ENCODE measurements around the gene IL31. TPM values are rescaled to one million over a fixed set of nuclear protein-coding genes. Genes with fewer than 3 reads are reported as not detected.

Gene IL31
- total RNA-seq, 1 donor, result not detected

DNA sequence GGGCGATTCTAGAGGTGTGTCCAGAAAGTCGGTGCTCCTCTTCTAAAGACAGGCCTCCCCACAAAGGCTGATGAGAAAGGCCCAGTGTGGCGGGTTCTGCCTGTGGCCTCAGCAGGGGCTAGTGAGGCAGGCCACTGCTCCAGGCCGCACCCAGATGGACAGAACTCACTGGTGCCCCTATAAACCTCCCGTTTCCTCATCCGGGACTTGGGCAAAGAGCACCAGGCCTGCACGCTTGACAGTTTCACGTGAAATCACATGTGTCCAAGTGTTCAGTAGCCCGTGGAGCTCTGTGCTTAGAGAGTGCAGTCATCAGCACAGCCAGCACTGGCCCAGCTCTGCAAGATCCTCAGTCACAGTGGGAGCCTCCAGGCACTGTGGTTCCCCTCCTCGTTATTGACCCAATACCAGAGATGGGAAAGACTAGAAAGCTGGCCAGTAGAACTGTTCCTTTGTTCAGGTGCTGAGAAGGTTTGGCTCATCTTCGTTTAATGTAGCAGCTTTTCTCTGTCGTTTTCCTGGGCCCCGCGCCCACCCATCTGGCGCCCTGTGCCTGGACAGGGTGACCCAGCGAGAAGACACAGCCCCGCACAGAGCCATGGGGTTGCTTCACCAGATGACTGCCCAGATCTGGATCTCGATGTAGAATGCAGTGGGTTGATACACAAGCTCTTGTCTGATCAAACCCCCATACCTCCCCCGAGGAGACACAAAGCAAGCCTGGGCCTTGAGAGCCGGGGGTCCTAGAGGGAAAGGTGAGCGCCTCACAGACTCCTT, 26.3 kb downstream of the IL31 start:
- no peaks in the 10 kb centered on the region for H3K27me3 ChIP-seq (ENCODE audit: insufficient read depth, low read length)
- H3K4me3 ChIP-seq (ENCODE audit: low read length), result no peak overlapping the region
- H3K4me1 ChIP-seq (ENCODE audit: insufficient read depth, low read length), result no peaks in the 10 kb centered on the region
- H3K9me3 ChIP-seq (ENCODE audit: low read depth, low read length), result no peaks in the 10 kb centered on the region

DNA sequence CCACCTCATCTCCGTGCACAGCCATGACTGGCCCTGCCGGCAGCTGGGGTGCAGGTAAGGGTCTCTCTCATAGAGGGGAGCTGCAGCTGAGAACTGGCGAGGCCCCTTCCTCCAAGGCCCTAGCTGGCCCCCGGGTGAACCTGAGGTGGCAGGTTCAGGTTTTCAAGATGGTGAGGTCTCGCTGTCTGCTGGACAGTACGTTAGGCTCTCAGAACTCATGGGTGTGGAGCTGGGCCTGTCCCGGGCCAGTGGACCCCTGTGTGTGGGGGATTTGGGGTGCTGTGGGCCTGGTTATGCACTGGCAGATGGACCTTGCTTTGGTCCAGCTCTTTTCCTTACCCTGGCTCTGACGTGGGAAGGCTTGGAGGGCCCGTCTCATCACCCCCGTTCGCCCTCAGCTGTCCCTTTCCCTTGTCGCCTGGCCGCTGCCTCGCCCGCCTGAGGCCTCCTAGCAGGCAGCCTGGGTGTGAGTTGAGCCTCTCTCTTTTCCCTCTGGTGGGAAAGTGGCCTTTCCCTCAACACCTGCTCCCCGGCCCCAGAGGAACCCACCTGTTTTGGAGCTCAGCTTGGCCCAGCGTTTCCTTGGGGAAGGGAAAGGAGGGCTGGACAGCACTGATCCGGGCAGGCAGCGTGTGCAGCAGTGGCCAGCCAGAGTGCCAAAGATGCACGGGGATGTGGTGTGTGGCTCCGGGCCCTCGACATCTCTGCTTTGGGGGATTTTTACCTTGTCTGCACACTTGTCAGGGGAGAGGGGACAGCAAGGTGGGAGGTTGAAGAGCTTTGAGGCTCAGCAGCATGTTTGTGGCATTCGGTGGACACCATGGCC, 28.3 kb downstream of the IL31 start:
- no peaks in the 10 kb centered on the region for H3K4me1 ChIP-seq (ENCODE audit: insufficient read depth, low read length)
- H3K27me3 ChIP-seq (ENCODE audit: insufficient read depth, low read length), result no peaks in the 10 kb centered on the region
- H3K9me3 ChIP-seq (ENCODE audit: low read depth, low read length), result no peaks in the 10 kb centered on the region
- H3K4me3 ChIP-seq (ENCODE audit: low read length), result no peak overlapping the region

DNA sequence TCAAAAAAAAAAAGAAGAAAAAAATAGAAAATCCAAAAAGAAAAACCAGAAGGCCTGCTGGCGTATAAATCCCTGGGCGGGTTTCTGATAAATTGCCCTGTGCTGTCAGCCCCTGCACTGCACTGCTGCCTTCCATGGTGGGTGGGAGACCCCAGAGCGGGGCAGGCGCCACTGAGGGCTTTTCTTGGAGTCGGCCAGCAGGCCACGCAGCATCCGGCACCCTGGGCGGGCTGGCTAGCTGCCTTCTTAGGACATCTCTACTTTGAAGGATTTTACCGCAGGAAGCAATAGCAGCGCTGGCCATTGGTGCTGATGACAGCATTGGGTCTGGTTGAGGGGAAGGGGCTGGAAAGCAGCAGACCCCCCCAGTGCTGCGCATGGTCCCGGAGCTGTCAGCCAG, 29.1 kb downstream of the IL31 start:
- Histone ChIP-seq H3K4me3 (ENCODE audit: low read length) (no peak overlapping the region), H3K9me3 (ENCODE audit: low read depth, low read length) (no peaks in the 10 kb centered on the region), H3K4me1 (ENCODE audit: insufficient read depth, low read length) (no peaks in the 10 kb centered on the region), H3K27me3 (ENCODE audit: insufficient read depth, low read length) (no peaks in the 10 kb centered on the region)

DNA sequence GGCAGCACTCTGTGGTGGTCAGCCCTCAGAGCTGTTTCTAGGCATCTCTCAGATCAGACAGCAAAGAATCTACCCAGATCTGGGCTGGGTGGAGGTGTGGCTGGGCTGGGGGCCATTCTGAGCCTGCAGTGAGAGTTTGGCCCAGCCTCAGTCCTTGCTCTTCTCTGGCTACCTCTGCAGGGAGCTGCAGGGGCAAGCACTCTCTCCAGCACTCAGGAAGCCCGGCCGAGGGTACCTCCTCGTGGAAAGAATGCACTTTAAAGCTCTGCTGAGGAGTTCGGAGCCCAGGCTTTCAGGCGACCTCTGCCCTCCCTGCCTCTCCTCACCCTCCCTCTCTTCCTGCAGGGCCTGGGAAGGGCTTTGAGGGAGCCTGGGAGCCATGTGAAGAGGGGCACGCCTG, 31.2 kb downstream of the IL31 start:
- no peaks in the 10 kb centered on the region for H3K9me3 ChIP-seq (ENCODE audit: low read depth, low read length)
- no peaks in the 10 kb centered on the region for H3K27me3 ChIP-seq (ENCODE audit: insufficient read depth, low read length)
- no peak overlapping the region for H3K4me3 ChIP-seq (ENCODE audit: low read length)
- no peaks in the 10 kb centered on the region for H3K4me1 ChIP-seq (ENCODE audit: insufficient read depth, low read length)

DNA sequence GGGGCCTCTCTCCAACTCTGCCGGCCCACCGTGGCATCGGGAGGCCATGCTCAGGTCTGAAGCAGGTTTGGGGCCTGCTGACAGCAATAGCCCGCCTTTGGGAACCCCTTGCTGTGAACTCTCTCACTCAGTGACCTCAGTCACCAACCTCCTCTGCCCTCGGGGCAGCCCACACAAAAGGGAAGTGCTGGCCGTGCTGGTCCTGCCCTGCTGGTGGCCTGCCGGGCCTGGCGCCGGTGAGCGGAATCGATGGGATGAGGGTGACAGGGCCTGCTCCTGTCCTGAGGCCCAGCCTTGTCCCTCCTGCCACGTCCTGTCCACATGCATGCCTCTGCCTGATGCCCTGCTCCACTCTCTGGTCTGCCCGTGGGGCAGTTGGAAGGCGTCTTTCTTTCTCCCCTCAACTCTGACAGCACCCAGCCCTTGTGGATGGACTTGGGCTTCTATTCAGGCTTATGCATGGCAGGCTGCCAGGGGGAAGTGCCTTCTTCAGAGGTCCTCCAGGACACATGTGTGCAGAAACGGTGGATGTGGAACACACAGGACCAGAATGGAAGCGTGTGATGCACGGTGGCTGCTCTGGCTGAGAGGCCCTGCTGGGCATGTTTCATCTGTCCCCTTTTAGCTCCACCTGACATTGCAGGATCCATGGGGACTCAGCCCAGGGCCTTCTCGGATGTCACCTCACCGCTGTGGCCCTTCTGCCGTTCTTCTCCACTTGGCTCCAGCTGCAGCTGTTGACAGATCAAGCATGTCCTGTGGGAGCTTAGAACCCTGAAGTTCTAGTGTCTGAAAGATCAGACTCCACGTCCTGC, 31.9 kb downstream of the IL31 start:
- no peaks in the 10 kb centered on the region for H3K27me3 ChIP-seq (ENCODE audit: insufficient read depth, low read length)
- no peaks in the 10 kb centered on the region for H3K9me3 ChIP-seq (ENCODE audit: low read depth, low read length)
- H3K4me3 ChIP-seq (ENCODE audit: low read length), result no peak overlapping the region
- H3K4me1 ChIP-seq (ENCODE audit: insufficient read depth, low read length), result no peaks in the 10 kb centered on the region

DNA sequence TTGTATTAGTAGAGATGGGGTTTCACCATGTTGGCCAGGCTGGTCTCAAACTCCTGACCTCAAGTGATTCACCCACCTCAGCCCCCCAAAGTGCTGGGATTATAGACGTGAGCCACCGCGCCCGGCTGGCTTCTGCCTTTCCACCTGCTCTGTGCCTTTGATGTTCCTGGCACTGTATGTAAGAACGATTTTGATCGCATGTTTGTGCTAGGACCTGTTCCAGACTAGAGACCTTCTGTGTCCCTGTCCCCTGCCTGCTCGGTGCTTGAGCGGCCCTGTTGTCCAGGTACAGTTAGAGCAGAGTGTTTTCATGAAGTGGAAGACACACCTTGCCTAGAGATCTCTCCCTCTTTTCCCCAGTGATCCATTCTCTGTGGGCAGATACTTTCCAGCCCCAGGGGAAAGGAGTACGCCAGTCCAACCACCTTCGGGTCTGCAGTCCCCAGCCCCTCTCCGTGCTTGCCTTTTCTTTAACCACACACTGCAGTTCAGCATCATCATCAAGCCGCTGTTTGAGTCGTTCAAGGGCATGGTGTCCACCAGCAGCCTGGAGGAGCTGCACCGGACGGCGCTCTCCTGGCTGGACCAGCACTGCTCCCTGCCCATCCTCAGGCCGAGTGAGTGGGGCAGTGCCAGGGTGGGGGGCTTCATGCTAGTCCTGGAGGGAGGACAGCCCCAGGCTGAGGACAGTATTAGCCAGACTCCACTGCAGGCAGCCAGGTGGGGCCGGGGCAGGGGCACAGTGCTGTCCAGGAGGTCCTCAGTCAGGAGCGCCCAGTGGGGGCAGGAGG, 33.4 kb downstream of the IL31 start:
- Histone ChIP-seq H3K4me3 (ENCODE audit: low read length) (no peak overlapping the region), H3K9me3 (ENCODE audit: low read depth, low read length) (no peaks in the 10 kb centered on the region), H3K4me1 (ENCODE audit: insufficient read depth, low read length) (no peaks in the 10 kb centered on the region), H3K27me3 (ENCODE audit: insufficient read depth, low read length) (no peaks in the 10 kb centered on the region)

DNA sequence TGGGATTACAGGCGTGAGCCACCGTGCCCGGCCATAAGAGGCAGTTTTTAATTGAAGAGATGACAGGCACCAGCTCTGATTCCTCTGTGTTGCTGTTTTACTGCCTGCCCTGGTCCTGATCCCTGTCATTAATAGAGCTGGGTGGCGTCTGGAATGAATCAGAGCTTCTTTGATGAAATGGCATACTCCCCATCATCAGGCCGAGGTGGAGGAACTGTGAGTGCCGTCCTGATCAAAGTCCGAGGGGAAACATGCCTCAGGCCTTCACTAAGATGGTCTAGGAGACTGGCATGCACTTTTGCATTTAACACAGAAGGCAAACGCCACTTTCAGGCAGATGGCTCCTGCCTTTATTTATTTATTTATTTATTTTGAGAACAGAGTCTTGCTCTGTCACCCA, 34.1 kb downstream of the IL31 start:
- H3K9me3 ChIP-seq (ENCODE audit: low read depth, low read length), result no peaks in the 10 kb centered on the region
- no peaks in the 10 kb centered on the region for H3K4me1 ChIP-seq (ENCODE audit: insufficient read depth, low read length)
- H3K4me3 ChIP-seq (ENCODE audit: low read length), result no peak overlapping the region
- H3K27me3 ChIP-seq (ENCODE audit: insufficient read depth, low read length), result no peaks in the 10 kb centered on the region

DNA sequence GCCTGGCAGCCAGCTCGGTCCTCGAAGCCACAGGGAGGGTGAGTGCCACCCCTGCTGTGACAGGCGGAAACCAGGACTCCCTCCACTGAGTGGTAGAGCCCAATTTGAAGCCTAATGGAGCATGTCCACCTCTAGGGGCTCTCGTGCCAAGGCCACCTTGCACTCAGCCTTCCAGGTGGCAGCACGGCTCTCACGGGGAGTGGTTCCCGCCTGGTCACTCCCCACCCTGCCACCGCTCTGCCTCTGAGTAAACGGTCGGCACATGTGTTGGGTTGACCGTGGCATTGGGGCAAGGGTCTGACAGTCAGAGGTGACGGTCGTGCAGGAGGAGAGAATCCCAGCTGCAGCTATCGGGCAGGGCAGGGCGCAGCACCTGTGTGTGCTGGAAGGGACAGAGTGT, 34.8 kb downstream of the IL31 start:
- H3K27me3 ChIP-seq (ENCODE audit: insufficient read depth, low read length), result no peaks in the 10 kb centered on the region
- H3K4me3 ChIP-seq (ENCODE audit: low read length), result no peak overlapping the region
- H3K9me3 ChIP-seq (ENCODE audit: low read depth, low read length), result no peaks in the 10 kb centered on the region
- H3K4me1 ChIP-seq (ENCODE audit: insufficient read depth, low read length), result no peaks in the 10 kb centered on the region

DNA sequence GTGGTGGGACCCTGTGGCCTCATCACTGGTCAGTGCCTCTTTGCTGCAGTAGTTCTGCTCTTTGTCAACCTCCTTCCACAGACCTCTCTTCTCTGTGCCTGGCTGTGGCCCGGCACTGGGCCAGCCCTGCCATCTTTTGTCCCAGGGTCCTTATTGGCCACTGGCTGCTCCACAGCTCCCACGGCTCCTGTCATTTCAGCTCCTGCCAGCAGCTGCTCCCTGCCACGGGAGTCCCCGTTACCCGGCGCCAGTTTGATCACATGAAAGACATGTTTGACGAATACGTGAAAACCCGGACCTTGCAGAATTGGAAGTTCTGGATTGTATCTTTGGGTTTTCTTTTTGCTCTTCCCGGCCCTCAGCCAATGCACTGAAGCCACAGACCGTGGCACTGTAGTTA, 35.4 kb downstream of the IL31 start:
- Histone ChIP-seq H3K9me3 (ENCODE audit: low read depth, low read length) (no peaks in the 10 kb centered on the region), H3K27me3 (ENCODE audit: insufficient read depth, low read length) (no peaks in the 10 kb centered on the region), H3K4me3 (ENCODE audit: low read length) (no peak overlapping the region), H3K4me1 (ENCODE audit: insufficient read depth, low read length) (no peaks in the 10 kb centered on the region)

DNA sequence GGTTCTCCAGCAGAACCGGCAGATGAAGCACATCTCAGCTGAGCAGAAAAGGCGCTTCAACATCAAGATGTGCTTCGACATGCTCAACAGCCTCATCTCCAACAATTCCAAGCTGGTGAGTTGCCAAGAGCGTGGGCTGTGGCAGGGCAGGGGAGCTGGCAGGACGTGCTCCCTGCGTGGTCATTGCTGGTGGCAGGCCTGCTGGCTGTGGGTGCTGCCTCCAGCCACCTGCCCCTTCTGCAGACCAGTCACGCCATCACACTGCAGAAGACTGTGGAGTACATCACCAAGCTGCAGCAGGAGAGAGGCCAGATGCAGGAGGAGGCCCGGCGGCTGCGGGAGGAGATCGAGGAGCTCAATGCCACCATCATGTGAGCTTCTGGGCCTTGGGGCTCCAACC, 35.8 kb downstream of the IL31 start:
- Histone ChIP-seq H3K9me3 (ENCODE audit: low read depth, low read length) (no peaks in the 10 kb centered on the region), H3K4me3 (ENCODE audit: low read length) (no peak overlapping the region), H3K4me1 (ENCODE audit: insufficient read depth, low read length) (no peaks in the 10 kb centered on the region), H3K27me3 (ENCODE audit: insufficient read depth, low read length) (no peaks in the 10 kb centered on the region)

DNA sequence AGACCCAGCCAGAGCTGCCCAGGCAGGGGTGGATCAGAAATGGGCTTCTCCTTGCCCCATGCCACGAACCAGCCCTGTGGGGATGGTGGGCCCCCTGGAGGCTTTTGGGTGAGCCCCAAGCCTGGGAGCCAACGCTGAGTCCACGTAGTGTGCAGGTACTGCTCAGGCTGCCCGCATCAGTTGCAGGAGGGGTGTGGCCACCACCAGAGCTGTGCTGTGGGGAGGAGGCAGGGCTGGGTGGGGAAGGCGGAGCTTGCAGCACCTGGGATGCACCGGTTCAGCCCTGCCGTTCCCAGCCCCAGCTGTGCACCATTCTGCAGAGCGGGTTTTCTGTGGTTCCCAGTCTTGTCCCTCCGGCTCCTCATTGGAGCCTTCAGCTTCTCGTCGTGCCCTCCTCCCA, 36.3 kb downstream of the IL31 start:
- Histone ChIP-seq H3K9me3 (ENCODE audit: low read depth, low read length) (no peaks in the 10 kb centered on the region), H3K4me1 (ENCODE audit: insufficient read depth, low read length) (no peaks in the 10 kb centered on the region), H3K27me3 (ENCODE audit: insufficient read depth, low read length) (no peaks in the 10 kb centered on the region), H3K4me3 (ENCODE audit: low read length) (no peak overlapping the region)

DNA sequence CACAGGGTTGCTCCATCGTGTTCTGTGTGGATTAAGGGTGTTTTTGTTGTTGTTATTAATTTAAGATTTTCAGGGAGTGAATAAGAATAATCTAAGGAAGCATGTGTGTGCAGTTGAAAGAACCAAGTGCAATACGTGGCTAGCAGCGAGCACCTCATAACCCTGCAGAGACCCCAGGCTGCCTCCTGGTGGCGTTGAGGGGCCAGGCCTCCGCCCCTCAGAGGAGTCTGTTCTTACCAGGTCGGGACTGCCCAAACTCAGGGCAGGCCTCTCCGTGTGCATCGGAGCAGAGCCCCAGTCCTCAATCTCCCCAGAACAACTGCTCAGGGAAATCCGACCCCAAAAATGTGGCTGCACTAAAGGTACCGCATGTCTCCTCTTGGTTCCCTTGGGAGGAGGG, 36.8 kb downstream of the IL31 start:
- no peak overlapping the region for H3K4me3 ChIP-seq (ENCODE audit: low read length)
- H3K9me3 ChIP-seq (ENCODE audit: low read depth, low read length), result no peaks in the 10 kb centered on the region
- H3K27me3 ChIP-seq (ENCODE audit: insufficient read depth, low read length), result no peaks in the 10 kb centered on the region
- no peaks in the 10 kb centered on the region for H3K4me1 ChIP-seq (ENCODE audit: insufficient read depth, low read length)

DNA sequence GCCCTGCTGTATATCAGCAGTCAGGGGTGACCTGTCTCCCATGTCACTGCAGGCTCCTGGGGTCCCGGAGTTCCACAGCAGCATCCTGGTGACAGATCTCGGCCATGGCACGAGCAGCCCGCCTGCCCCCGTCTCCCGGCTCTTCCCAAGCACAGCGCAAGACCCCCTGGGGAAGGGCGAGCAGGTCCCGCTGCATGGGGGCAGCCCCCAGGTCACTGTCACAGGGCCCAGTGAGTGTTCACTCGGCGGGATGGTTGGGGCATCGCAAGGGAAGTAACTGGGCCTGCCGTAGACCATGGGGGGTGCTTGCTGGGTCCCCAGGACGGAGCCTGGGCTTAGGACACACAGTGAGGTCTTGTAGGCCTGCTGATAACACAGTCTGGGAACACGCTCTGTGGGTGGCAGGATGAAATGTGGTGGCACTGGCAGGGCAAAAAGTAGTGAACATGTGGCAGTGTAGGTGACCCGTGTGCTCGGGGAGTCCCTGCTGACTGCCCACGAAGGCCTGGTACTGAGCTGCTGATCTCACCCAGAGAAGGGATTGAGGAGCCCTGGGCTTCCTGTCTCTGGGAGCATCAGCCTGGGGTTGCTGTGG, 38.5 kb downstream of the IL31 start:
- no peaks in the 10 kb centered on the region for H3K27me3 ChIP-seq (ENCODE audit: insufficient read depth, low read length)
- H3K4me3 ChIP-seq (ENCODE audit: low read length), result no peak overlapping the region
- no peaks in the 10 kb centered on the region for H3K4me1 ChIP-seq (ENCODE audit: insufficient read depth, low read length)
- H3K9me3 ChIP-seq (ENCODE audit: low read depth, low read length), result no peaks in the 10 kb centered on the region

DNA sequence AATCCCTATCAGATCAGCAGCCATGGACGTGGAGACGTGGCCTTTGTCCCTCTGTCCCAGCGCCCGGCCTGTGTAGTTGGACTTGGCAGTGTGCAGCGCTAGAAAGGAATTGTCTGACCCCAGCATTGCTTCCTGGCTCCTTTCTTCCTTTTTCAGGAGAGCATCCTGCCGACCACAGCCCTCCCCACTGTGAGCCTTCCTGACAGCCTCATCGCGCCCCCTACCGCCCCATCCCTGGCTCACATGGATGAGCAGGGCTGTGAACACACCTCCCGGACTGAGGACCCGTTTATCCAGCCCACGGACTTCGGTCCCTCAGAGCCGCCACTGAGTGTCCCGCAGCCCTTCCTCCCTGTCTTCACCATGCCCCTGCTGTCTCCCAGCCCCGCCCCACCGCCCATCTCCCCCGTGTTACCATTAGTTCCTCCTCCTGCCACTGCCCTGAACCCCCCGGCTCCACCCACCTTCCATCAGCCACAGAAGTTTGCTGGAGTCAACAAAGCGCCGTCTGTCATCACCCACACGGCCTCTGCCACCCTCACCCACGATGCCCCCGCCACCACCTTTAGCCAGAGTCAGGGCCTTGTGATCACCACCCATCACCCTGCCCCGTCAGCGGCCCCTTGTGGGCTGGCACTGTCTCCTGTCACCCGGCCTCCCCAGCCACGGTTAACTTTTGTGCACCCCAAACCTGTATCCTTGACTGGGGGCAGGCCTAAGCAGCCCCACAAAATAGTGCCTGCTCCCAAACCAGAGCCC, 40.6 kb downstream of the IL31 start:
- Histone ChIP-seq H3K9me3 (ENCODE audit: low read depth, low read length) (no peaks in the 10 kb centered on the region), H3K4me1 (ENCODE audit: insufficient read depth, low read length) (no peaks in the 10 kb centered on the region), H3K4me3 (ENCODE audit: low read length) (no peak overlapping the region), H3K27me3 (ENCODE audit: insufficient read depth, low read length) (no peaks in the 10 kb centered on the region)

Measured in mononuclear cell (primary cell).